T47D (cell line): ENCODE data around the gene GCLM.

Experiments
- DNase-seq, 2 experiments: peaks; one replicate each; pipeline versions ENCODE4 v3.0.0 to v3.0.0-alpha.2; 2011 to 2012; ENCODE audit warnings: low read depth in 1 of 2, low spot score in 1 of 2
- JUND ChIP-seq: IDR thresholded peaks from 2 replicates; pipeline ENCODE4 v1.6.1; 2012; ENCODE audit warnings: low read depth
- in situ Hi-C: cut with HindIII; loops from 2 replicates; pipeline ENCODE4 v1.10.0; 2016; ENCODE audit warnings: low sequenced_read_pairs, low pct_unique_long_range_greater_than_20kb

The GCLM gene

GRCh38 chr1:93848350-93848883 lies 60.8 kb downstream of the GCLM start:
- TF ChIP-seq JUND = no peak
- in situ Hi-C loops = no loop called here
- no peak for DNase-seq

GRCh38 chr1:93847811-93848288 lies 61.4 kb downstream of the GCLM start:
- peak; percentile 26 to 71 for DNase-seq
- no peak for TF ChIP-seq JUND
- in situ Hi-C loops = no loop called here

- TF ChIP-seq JUND = no peak
- peak; percentile 44 to 89 for DNase-seq
- in situ Hi-C loops = no loop called here
Observed at GRCh38 chr1:93846992-93847810, 62.0 kb downstream of the GCLM start.

GRCh38 chr1:93846206-93846991 lies 62.8 kb downstream of the GCLM start:
- no peak for TF ChIP-seq JUND
- in situ Hi-C loops = no loop called here
- peak; percentile 73 to 76 for DNase-seq

GRCh38 chr1:93845538-93846205 lies 63.6 kb downstream of the GCLM start:
- in situ Hi-C loops = no loop called here
- TF ChIP-seq JUND = no peak
- peak in 1 of 2 experiments; percentile 14 for DNase-seq

GRCh38 chr1:93844262-93845045 lies 64.8 kb downstream of the GCLM start:
- in situ Hi-C loops = no loop called here
- DNase-seq = peak; percentile 40 to 74

GRCh38 chr1:93842750-93843500 lies 66.3 kb downstream of the GCLM start:
- no peak for DNase-seq
- TF ChIP-seq JUND = no peak
- in situ Hi-C loops = no loop called here

More at GRCh38 chr1:93844262-93845045, 64.8 kb downstream of the GCLM start:
- no peak for TF ChIP-seq JUND

GRCh38 chr1:93841771-93842170 lies 67.5 kb downstream of the GCLM start:
- in situ Hi-C loops = no loop called here
- TF ChIP-seq JUND = no peak
- no peak for DNase-seq

- no peak for TF ChIP-seq JUND
- DNase-seq = no peak
- in situ Hi-C loops = no loop called here
Observed at GRCh38 chr1:93840956-93841482, 68.2 kb downstream of the GCLM start.

GRCh38 chr1:93839753-93840152 lies 69.5 kb downstream of the GCLM start:
- TF ChIP-seq JUND = no peak
- no peak for DNase-seq
- in situ Hi-C loops = no loop called here

- no peak for DNase-seq
- no peak for TF ChIP-seq JUND
- in situ Hi-C loops = no loop called here
Observed at GRCh38 chr1:93839307-93839706, 69.9 kb downstream of the GCLM start.
